PC-9 (cell line): ENCODE results near the gene BRD1. TPM values are rescaled to one million over a fixed set of nuclear protein-coding genes. Genes with fewer than 3 reads are reported as not detected.

ENCODE experiments used
- BruUV-seq: library from RNA; stranded (reverse); fragments of 400-500 nt; replicated peaks from 2 replicates; lab custom pipeline; 2021; lab: Mats Ljungman, UMichigan
- CTCF ChIA-PET: fragments of 300-600 bp; sonication (Branson Sonifier 250); formaldehyde crosslinking; loops from one replicate; lab custom pipeline; 2022; ENCODE audit warnings: antibody characterized with exemption; lab: Charles Lee
- POLR2A ChIA-PET: fragments of 300-600 bp; sonication (Branson Sonifier 250); formaldehyde crosslinking; loops from one replicate; lab custom pipeline; 2022; ENCODE audit warnings: antibody characterized with exemption; ENCODE audit not compliant: unreplicated experiment; lab: Charles Lee
- DNase-seq, 2 experiments: peaks; one replicate each; pipeline versions ENCODE4 v3.0.0 to v3.0.0-alpha.2; 2015 to 2022; ENCODE audit warnings: mixed read lengths in 1 of 2
- H2AFZ ChIP-seq: fragments of 200-600 bp; sonication (generic); 2 replicates; pipeline ENCODE4 v1.8.1; 2017; ENCODE audit warnings: antibody characterized with exemption
- H3F3A ChIP-seq: fragments of 200-600 bp; sonication (generic); 2 replicates; pipeline ENCODE4 v1.8.1; 2017; ENCODE audit warnings: antibody characterized with exemption, mild to moderate bottlenecking, low read depth; ENCODE audit not compliant: insufficient read depth
- H3K27ac ChIP-seq: fragments of 200-600 bp; sonication (generic); 2 replicates; pipeline ENCODE4 v1.6.1; 2016; ENCODE audit warnings: mixed run types
- H3K27me3 ChIP-seq: fragments of 200-600 bp; sonication (generic); 2 replicates; pipeline ENCODE4 v1.6.1; 2016; ENCODE audit warnings: low read depth, mixed run types; ENCODE audit not compliant: insufficient read depth
- H3K36me3 ChIP-seq: fragments of 200-600 bp; sonication (generic); 2 replicates; pipeline ENCODE4 v1.6.1; 2016; ENCODE audit warnings: low read depth, mixed run types
- H3K4me1 ChIP-seq: fragments of 200-600 bp; sonication (generic); replicated peaks from 2 replicates; pipeline ENCODE4 v1.6.1; 2016; ENCODE audit warnings: mixed run types; ENCODE audit not compliant: insufficient read depth
- H3K4me2 ChIP-seq: fragments of 200-600 bp; sonication (generic); 2 replicates; pipeline ENCODE4 v1.6.1; 2017; ENCODE audit warnings: mixed run types
- H3K4me3 ChIP-seq: fragments of 200-600 bp; sonication (generic); 2 replicates; pipeline ENCODE4 v1.6.1; 2016; ENCODE audit warnings: mixed run types
- H3K79me2 ChIP-seq: fragments of 200-600 bp; sonication (generic); 2 replicates; pipeline ENCODE4 v1.6.1; 2017; ENCODE audit warnings: low read depth, mixed run types
- H3K9me2 ChIP-seq: fragments of 200-600 bp; sonication (generic); 2 replicates; pipeline ENCODE4 v1.8.1; 2017; ENCODE audit warnings: mild to moderate bottlenecking; ENCODE audit not compliant: insufficient read depth
- H3K9me3 ChIP-seq: fragments of 200-600 bp; sonication (generic); 2 replicates; pipeline ENCODE4 v1.8.1; 2016; ENCODE audit warnings: low read depth; ENCODE audit not compliant: insufficient read depth
- H4K20me1 ChIP-seq: fragments of 200-600 bp; sonication (generic); 2 replicates; pipeline ENCODE4 v1.8.1; 2017; ENCODE audit not compliant: insufficient read depth
- CTCF ChIP-seq: fragments of 200-600 bp; sonication (generic); conservative IDR thresholded peaks from 2 replicates; pipeline ENCODE4 v1.6.1; 2017; ENCODE audit warnings: mixed run types, antibody characterized with exemption, mild to moderate bottlenecking, moderate library complexity
- EZH2 ChIP-seq: fragments of 200-600 bp; sonication (generic); IDR thresholded peaks from 2 replicates; pipeline ENCODE4 v1.8.0; 2017; ENCODE audit warnings: antibody characterized with exemption, low read depth
- intact Hi-C: fragments of 100-400 bp; cut with micrococcal nuclease; formaldehyde crosslinking; loops from one replicate; pipeline ENCODE4 v1.10.0; 2022; ENCODE audit not compliant: unreplicated experiment
- total RNA-seq: library from RNA; stranded (reverse); gene quantifications from 2 replicates; pipeline ENCODE4 v1.2.3, GENCODE V29; 2021

Gene BRD1
- total RNA-seq, 1 experiment from 2014 or later = 28.5 TPM

- no peaks in the 10 kb centered on the region for H3K4me1 ChIP-seq
- peaks cover 28% of the 10 kb centered on the region for H3K36me3 ChIP-seq
- no peaks in the 10 kb centered on the region for H3K9me3 ChIP-seq
- H3F3A ChIP-seq = no peaks in the 10 kb centered on the region
- no peak for DNase-seq
- intact Hi-C loops = no loop called here
- H3K4me2 ChIP-seq = no peak overlapping the region
- H3K4me3 ChIP-seq = no peak overlapping the region
- peaks cover 45% of the 10 kb centered on the region for H3K79me2 ChIP-seq
- no peaks in the 10 kb centered on the region for H3K27me3 ChIP-seq
- ChIA-PET CTCF (no interaction called here), POLR2A (no interaction called here)
- peaks cover 76% of the 10 kb centered on the region for H4K20me1 ChIP-seq
- no peaks in the 10 kb centered on the region for H3K9me2 ChIP-seq
- H2AFZ ChIP-seq = no peak overlapping the region
- BruUV-seq = no TSS peak
- TF ChIP-seq CTCF = no peak
- no peak for TF ChIP-seq EZH2
- H3K27ac ChIP-seq = no peak overlapping the region
Observed at GRCh38 chr22:49798486-49799151, 29.1 kb downstream of the BRD1 start.

GRCh38 chr22:49797706-49798105, 30.0 kb downstream of the BRD1 start:
- H3K27me3 ChIP-seq = no peaks in the 10 kb centered on the region
- CTCF ChIA-PET = no interaction called here
- H3K4me1 ChIP-seq = no peaks in the 10 kb centered on the region
- H3K9me3 ChIP-seq = no peaks in the 10 kb centered on the region
- H3K79me2 ChIP-seq = peaks cover 37% of the 10 kb centered on the region
- H3K9me2 ChIP-seq = no peaks in the 10 kb centered on the region
- TF ChIP-seq CTCF (no peak), EZH2 (no peak)
- H3K36me3 ChIP-seq = peaks cover 36% of the 10 kb centered on the region
- H3K27ac ChIP-seq = no peak overlapping the region
- no peak overlapping the region for H3K4me2 ChIP-seq
- H3F3A ChIP-seq = no peaks in the 10 kb centered on the region
- no peak for DNase-seq
- no TSS peak for BruUV-seq
- intact Hi-C loops = no loop called here
- peaks cover 67% of the 10 kb centered on the region for H4K20me1 ChIP-seq
- H2AFZ ChIP-seq = no peak overlapping the region
- no peak overlapping the region for H3K4me3 ChIP-seq
- POLR2A ChIA-PET = interaction anchor here (0.5 kb wide), 1 partner anchor 219 kb away, joined by 4 read pairs; no protein-coding TSS in a partner anchor

GRCh38 chr22:49796596-49797270, 30.9 kb downstream of the BRD1 start:
- no peaks in the 10 kb centered on the region for H3K9me2 ChIP-seq
- no peak for DNase-seq
- H3K36me3 ChIP-seq = peaks cover 42% of the 10 kb centered on the region
- TF ChIP-seq EZH2 (no peak), CTCF (no peak)
- H3K9me3 ChIP-seq = no peaks in the 10 kb centered on the region
- CTCF ChIA-PET = no interaction called here
- no peak overlapping the region for H3K4me3 ChIP-seq
- H3F3A ChIP-seq = no peaks in the 10 kb centered on the region
- H3K4me2 ChIP-seq = no peak overlapping the region
- no peak overlapping the region for H2AFZ ChIP-seq
- BruUV-seq = no TSS peak
- H4K20me1 ChIP-seq = peaks cover 69% of the 10 kb centered on the region
- H3K27me3 ChIP-seq = no peaks in the 10 kb centered on the region
- intact Hi-C loops = no loop called here
- POLR2A ChIA-PET = no interaction called here
- no peak overlapping the region for H3K27ac ChIP-seq
- H3K79me2 ChIP-seq = peaks cover 32% of the 10 kb centered on the region
- no peaks in the 10 kb centered on the region for H3K4me1 ChIP-seq
